PFSK-1 (cell line): ENCODE data around the gene SLC15A5.

ENCODE experiments used
- FOXP2 ChIP-seq: optimal IDR thresholded peaks from 2 replicates; pipeline ENCODE3; 2011; ENCODE audit warnings: borderline replicate concordance, control low read depth, inconsistent platforms; ENCODE audit not compliant: insufficient read depth; ENCODE audit errors: extremely low read length, extremely low read depth
- POLR2AphosphoS5 ChIP-seq: IDR thresholded peaks from 2 replicates; pipeline ENCODE4 v1.6.1; 2012; ENCODE audit warnings: low read depth, mild to moderate bottlenecking, control low read depth, low read length, moderate library complexity
- TAF1 ChIP-seq: IDR thresholded peaks from 2 replicates; pipeline ENCODE4 v1.6.1; 2012; ENCODE audit warnings: low read length, control low read depth, borderline replicate concordance; ENCODE audit not compliant: insufficient read depth
- TF ChIP-seq, protein P1 (sequence below), 2 experiments: IDR thresholded peaks; 2 replicates each; pipeline versions ENCODE4 v1.6.1 to v1.8.0; 2011 to 2012; ENCODE audit warnings: low read depth in 2 of 2, low read length in 2 of 2, control low read depth in 1 of 2, inconsistent platforms in 1 of 2, mild to moderate bottlenecking in 1 of 2, moderate library complexity in 1 of 2; ENCODE audit not compliant: insufficient read depth in 1 of 2

DNA sequence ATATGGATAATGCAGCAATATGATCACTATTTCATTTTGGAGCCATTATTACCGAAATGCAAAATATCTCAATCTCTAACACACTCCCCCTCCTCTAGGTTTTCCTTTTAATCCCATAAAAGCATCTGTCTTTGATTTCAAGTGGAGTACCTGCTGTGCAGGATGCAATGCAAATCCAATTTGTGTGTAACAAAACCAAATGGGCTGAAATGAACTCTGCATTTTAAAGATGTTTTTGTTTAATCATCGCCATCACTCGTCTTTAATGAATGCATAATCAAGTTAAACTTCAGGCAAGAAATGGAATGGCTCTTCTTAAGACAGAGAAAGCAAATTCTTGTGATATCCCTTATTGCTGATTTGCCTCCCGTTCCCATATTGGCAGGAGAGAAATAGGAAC, 114.3 kb downstream of the SLC15A5 start:
- TF ChIP-seq TAF1 (no peak), FOXP2 (no peak), POLR2AphosphoS5 (no peak)
- TF ChIP-seq, protein P1, sequence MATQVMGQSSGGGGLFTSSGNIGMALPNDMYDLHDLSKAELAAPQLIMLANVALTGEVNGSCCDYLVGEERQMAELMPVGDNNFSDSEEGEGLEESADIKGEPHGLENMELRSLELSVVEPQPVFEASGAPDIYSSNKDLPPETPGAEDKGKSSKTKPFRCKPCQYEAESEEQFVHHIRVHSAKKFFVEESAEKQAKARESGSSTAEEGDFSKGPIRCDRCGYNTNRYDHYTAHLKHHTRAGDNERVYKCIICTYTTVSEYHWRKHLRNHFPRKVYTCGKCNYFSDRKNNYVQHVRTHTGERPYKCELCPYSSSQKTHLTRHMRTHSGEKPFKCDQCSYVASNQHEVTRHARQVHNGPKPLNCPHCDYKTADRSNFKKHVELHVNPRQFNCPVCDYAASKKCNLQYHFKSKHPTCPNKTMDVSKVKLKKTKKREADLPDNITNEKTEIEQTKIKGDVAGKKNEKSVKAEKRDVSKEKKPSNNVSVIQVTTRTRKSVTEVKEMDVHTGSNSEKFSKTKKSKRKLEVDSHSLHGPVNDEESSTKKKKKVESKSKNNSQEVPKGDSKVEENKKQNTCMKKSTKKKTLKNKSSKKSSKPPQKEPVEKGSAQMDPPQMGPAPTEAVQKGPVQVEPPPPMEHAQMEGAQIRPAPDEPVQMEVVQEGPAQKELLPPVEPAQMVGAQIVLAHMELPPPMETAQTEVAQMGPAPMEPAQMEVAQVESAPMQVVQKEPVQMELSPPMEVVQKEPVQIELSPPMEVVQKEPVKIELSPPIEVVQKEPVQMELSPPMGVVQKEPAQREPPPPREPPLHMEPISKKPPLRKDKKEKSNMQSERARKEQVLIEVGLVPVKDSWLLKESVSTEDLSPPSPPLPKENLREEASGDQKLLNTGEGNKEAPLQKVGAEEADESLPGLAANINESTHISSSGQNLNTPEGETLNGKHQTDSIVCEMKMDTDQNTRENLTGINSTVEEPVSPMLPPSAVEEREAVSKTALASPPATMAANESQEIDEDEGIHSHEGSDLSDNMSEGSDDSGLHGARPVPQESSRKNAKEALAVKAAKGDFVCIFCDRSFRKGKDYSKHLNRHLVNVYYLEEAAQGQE (IDR thresholded peaks at IDR 0.05; ENCODE audit: insufficient read depth in 1 of 2, low read depth in 2 of 2, low read length in 2 of 2): no peak
